ENCODE data around the gene GRID1. TPM values are rescaled to one million over a fixed set of nuclear protein-coding genes. Genes with fewer than 3 reads are reported as not detected.

The GRID1 gene
- total RNA-seq, 1 experiment from 2014 or later, result 5.6 TPM

DNA sequence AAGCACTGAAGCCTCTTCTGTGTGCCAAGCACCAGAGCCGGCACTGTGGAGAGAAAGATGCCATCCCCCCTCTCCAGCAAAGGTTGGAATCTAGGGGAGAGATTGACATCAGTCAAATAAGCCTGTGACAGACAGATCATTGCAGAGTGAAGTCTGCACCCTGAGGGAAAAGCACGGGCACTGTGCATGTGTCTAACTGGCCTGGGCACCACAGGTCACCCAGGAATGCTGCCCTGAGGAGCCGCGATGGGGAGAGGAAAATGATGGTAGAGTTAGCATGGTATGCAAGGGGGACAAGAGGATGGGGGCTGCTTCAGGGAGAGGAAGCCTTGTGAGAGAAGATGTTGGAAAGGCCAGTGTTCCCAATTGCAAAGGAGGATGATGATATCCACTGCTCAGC is 261.0 kb downstream of the GRID1 start (continued):
- TF ChIP-seq ZNF274 (IDR thresholded peaks at IDR 0.05; ENCODE audit: low read depth, low read length) (no peak), ELF1 (IDR thresholded peaks at IDR 0.05; ENCODE audit: borderline replicate concordance, low read depth) (no peak), RAD21 (IDR thresholded peaks at IDR 0.05; ENCODE audit: low read depth) (no peak)

DNA sequence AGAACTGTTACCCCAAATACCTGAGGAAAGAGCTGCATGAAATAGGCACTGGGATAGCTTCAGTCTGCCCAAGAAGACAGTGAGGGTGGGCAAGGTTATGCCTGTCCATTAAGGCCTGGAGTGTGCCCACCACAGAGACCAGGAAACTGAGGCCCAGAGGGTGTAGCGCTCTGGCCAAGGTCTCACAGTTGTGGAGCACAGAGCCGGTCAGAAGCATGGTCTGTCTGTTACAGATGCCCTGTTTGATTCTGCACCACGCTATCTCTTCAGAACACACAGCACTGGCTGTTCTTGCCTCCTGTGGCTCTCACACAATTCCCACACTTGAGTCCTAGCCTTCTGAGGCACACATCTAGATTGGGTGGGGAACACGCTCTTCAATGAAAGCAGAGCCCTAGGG is 261.4 kb downstream of the GRID1 start:
- H3K36me3 ChIP-seq (ENCODE audit: control insufficient read depth in 1 of 2, insufficient read depth in 2 of 2, low read length in 2 of 2), result no peaks in the 10 kb centered on the region
- H3K79me2 ChIP-seq (ENCODE audit: insufficient read depth, low read length), result no peaks in the 10 kb centered on the region
- ChIA-PET RAD21 (ENCODE audit: low non-redundant PET in 1 of 2, low total read pairs in 2 of 2, uncharacterized antibody in 2 of 2, unreplicated experiment in 2 of 2) (no interaction called here), CTCF (no interaction called here), POLR2A (no interaction called here)
- intact Hi-C loops (cut with micrococcal nuclease), result no loop called here
- no peaks in the 10 kb centered on the region for H4K20me1 ChIP-seq (ENCODE audit: insufficient read depth)
- no peaks in the 10 kb centered on the region for H3K9me2 ChIP-seq (ENCODE audit: insufficient read depth)
- no peak overlapping the region for H2AFZ ChIP-seq (ENCODE audit: low read depth, low read length, poor library complexity, severe bottlenecking)
- BruUV-seq (replicated peaks), result no TSS peak
- no peak for DNase-seq (ENCODE audit: low read depth, low spot score)
- no peaks in the 10 kb centered on the region for H3K4me1 ChIP-seq (ENCODE audit: control insufficient read depth in 1 of 2, insufficient read depth in 2 of 2, low read length in 2 of 2)
- no peaks in the 10 kb centered on the region for H3K9me3 ChIP-seq (ENCODE audit: control insufficient read depth in 1 of 2, insufficient read depth in 1 of 2, low read depth in 1 of 2, low read length in 2 of 2)
- TF ChIP-seq, protein P1, sequence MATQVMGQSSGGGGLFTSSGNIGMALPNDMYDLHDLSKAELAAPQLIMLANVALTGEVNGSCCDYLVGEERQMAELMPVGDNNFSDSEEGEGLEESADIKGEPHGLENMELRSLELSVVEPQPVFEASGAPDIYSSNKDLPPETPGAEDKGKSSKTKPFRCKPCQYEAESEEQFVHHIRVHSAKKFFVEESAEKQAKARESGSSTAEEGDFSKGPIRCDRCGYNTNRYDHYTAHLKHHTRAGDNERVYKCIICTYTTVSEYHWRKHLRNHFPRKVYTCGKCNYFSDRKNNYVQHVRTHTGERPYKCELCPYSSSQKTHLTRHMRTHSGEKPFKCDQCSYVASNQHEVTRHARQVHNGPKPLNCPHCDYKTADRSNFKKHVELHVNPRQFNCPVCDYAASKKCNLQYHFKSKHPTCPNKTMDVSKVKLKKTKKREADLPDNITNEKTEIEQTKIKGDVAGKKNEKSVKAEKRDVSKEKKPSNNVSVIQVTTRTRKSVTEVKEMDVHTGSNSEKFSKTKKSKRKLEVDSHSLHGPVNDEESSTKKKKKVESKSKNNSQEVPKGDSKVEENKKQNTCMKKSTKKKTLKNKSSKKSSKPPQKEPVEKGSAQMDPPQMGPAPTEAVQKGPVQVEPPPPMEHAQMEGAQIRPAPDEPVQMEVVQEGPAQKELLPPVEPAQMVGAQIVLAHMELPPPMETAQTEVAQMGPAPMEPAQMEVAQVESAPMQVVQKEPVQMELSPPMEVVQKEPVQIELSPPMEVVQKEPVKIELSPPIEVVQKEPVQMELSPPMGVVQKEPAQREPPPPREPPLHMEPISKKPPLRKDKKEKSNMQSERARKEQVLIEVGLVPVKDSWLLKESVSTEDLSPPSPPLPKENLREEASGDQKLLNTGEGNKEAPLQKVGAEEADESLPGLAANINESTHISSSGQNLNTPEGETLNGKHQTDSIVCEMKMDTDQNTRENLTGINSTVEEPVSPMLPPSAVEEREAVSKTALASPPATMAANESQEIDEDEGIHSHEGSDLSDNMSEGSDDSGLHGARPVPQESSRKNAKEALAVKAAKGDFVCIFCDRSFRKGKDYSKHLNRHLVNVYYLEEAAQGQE (IDR thresholded peaks at IDR 0.05; ENCODE audit: low read depth), result no peak
- TF ChIP-seq SRF (IDR thresholded peaks at IDR 0.05; ENCODE audit: low read depth) (no peak), SIN3A (IDR thresholded peaks at IDR 0.05; ENCODE audit: low read depth) (no peak), ZNF274 (IDR thresholded peaks at IDR 0.05; ENCODE audit: low read depth, low read length) (no peak), CEBPB (IDR thresholded peaks at IDR 0.05; ENCODE audit: low read depth) (no peak)
- TF ChIP-seq, protein P2, sequence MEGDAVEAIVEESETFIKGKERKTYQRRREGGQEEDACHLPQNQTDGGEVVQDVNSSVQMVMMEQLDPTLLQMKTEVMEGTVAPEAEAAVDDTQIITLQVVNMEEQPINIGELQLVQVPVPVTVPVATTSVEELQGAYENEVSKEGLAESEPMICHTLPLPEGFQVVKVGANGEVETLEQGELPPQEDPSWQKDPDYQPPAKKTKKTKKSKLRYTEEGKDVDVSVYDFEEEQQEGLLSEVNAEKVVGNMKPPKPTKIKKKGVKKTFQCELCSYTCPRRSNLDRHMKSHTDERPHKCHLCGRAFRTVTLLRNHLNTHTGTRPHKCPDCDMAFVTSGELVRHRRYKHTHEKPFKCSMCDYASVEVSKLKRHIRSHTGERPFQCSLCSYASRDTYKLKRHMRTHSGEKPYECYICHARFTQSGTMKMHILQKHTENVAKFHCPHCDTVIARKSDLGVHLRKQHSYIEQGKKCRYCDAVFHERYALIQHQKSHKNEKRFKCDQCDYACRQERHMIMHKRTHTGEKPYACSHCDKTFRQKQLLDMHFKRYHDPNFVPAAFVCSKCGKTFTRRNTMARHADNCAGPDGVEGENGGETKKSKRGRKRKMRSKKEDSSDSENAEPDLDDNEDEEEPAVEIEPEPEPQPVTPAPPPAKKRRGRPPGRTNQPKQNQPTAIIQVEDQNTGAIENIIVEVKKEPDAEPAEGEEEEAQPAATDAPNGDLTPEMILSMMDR (IDR thresholded peaks at IDR 0.05 in 2 of 3, conservative IDR thresholded peaks at IDR 0.05 in 1 of 3; ENCODE audit: borderline replicate concordance in 1 of 3, insufficient read depth in 1 of 3, low read depth in 2 of 3, low read length in 2 of 3), result no peak
- H3K4me2 ChIP-seq (ENCODE audit: low read length), result no peak overlapping the region
- no peak overlapping the region for H3K27ac ChIP-seq (ENCODE audit: low read depth, low read length)
- no peaks in the 10 kb centered on the region for H3K27me3 ChIP-seq (ENCODE audit: insufficient read depth, low read length)
- ATAC-seq, result no peak
- no peak overlapping the region for H3K4me3 ChIP-seq (replicated peaks in 1 of 2; ENCODE audit: low read depth in 1 of 2, low read length in 2 of 2)
- H3K9ac ChIP-seq (ENCODE audit: low read length), result no peak overlapping the region

All from HCT116 (cell line).